Measurements from ENCODE around the gene BICDL1.

The BICDL1 gene

GRCh38 chr12:120066341-120066740 lies 77.3 kb downstream of the BICDL1 start (continued):
- no peak for TF ChIP-seq ZNF664 (tag by site-specific recombination; IDR thresholded peaks at IDR 0.05)
- TF ChIP-seq PRDM10 (tag by site-specific recombination; IDR thresholded peaks at IDR 0.05): no peak
- no peak for TF ChIP-seq ZNF76 (tag by site-specific recombination; IDR thresholded peaks at IDR 0.05; ENCODE audit: borderline replicate concordance, low read depth)
- TF ChIP-seq ZNF843 (tag by site-specific recombination; IDR thresholded peaks at IDR 0.05): no peak
- TF ChIP-seq, protein P1, sequence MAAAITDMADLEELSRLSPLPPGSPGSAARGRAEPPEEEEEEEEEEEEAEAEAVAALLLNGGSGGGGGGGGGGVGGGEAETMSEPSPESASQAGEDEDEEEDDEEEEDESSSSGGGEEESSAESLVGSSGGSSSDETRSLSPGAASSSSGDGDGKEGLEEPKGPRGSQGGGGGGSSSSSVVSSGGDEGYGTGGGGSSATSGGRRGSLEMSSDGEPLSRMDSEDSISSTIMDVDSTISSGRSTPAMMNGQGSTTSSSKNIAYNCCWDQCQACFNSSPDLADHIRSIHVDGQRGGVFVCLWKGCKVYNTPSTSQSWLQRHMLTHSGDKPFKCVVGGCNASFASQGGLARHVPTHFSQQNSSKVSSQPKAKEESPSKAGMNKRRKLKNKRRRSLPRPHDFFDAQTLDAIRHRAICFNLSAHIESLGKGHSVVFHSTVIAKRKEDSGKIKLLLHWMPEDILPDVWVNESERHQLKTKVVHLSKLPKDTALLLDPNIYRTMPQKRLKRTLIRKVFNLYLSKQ (tag by site-specific recombination; IDR thresholded peaks at IDR 0.05; ENCODE audit: borderline replicate concordance): no peak
- TF ChIP-seq ZNF324 (tag by site-specific recombination; IDR thresholded peaks at IDR 0.05): no peak
- TF ChIP-seq, protein P2, sequence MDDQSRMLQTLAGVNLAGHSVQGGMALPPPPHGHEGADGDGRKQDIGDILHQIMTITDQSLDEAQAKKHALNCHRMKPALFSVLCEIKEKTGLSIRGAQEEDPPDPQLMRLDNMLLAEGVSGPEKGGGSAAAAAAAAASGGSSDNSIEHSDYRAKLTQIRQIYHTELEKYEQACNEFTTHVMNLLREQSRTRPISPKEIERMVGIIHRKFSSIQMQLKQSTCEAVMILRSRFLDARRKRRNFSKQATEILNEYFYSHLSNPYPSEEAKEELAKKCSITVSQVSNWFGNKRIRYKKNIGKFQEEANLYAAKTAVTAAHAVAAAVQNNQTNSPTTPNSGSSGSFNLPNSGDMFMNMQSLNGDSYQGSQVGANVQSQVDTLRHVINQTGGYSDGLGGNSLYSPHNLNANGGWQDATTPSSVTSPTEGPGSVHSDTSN (CRISPR knock-in tag; IDR thresholded peaks at IDR 0.05): no peak

GRCh38 chr12:120067084-120067869 lies 78.2 kb downstream of the BICDL1 start:
- Histone ChIP-seq H3K27ac (ENCODE audit: extremely low read depth, low read depth, low read length) (no peak overlapping the region), H3K9me3 (ENCODE audit: control insufficient read depth, insufficient read depth, low read depth, low read length) (no peaks in the 10 kb centered on the region), H3K36me3 (ENCODE audit: control insufficient read depth in 2 of 2, insufficient read depth in 1 of 2, low read length in 2 of 2) (no peaks in the 10 kb centered on the region), H3K4me1 (ENCODE audit: control insufficient read depth, insufficient read depth, low read length) (no peaks in the 10 kb centered on the region), H3K4me3 (ENCODE audit: low read depth, low read length) (no peak overlapping the region)
- CTCF ChIA-PET: no interaction called here
- POLR2A ChIA-PET: no interaction called here
- TF ChIP-seq OVOL3 (tag by site-specific recombination; IDR thresholded peaks at IDR 0.05): no peak
- no peak for TF ChIP-seq ZNF747 (tag by site-specific recombination; IDR thresholded peaks at IDR 0.05)
- TF ChIP-seq ZNF707 (tag by site-specific recombination; IDR thresholded peaks at IDR 0.05): no peak
- no peak for TF ChIP-seq ZNF624 (tag by site-specific recombination; IDR thresholded peaks at IDR 0.05)
- TF ChIP-seq ZFP69B (tag by site-specific recombination; IDR thresholded peaks at IDR 0.05): no peak
- TF ChIP-seq, protein P3, sequence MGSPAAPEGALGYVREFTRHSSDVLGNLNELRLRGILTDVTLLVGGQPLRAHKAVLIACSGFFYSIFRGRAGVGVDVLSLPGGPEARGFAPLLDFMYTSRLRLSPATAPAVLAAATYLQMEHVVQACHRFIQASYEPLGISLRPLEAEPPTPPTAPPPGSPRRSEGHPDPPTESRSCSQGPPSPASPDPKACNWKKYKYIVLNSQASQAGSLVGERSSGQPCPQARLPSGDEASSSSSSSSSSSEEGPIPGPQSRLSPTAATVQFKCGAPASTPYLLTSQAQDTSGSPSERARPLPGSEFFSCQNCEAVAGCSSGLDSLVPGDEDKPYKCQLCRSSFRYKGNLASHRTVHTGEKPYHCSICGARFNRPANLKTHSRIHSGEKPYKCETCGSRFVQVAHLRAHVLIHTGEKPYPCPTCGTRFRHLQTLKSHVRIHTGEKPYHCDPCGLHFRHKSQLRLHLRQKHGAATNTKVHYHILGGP (tag by site-specific recombination; IDR thresholded peaks at IDR 0.05): no peak
- TF ChIP-seq ZNF660 (tag by site-specific recombination; IDR thresholded peaks at IDR 0.05): no peak
- no peak for TF ChIP-seq ZNF140 (tag by site-specific recombination; IDR thresholded peaks at IDR 0.05)
- TF ChIP-seq SP2 (tag by site-specific recombination; IDR thresholded peaks at IDR 0.05): no peak
- no peak for TF ChIP-seq EGR2 (tag by site-specific recombination; IDR thresholded peaks at IDR 0.05; ENCODE audit: low read depth)
- TF ChIP-seq ZNF530 (tag by site-specific recombination; IDR thresholded peaks at IDR 0.05; ENCODE audit: low read depth): no peak
- TF ChIP-seq KLF7 (tag by site-specific recombination; IDR thresholded peaks at IDR 0.05; ENCODE audit: borderline replicate concordance): no peak
- TF ChIP-seq, protein P2 (CRISPR knock-in tag; IDR thresholded peaks at IDR 0.05): no peak
